Measurements from ENCODE around the gene DCAF11.
A peak's percentile ranks its signal among the peaks of the same experiment; 100 is the strongest.

DCAF11 gene

DNA sequence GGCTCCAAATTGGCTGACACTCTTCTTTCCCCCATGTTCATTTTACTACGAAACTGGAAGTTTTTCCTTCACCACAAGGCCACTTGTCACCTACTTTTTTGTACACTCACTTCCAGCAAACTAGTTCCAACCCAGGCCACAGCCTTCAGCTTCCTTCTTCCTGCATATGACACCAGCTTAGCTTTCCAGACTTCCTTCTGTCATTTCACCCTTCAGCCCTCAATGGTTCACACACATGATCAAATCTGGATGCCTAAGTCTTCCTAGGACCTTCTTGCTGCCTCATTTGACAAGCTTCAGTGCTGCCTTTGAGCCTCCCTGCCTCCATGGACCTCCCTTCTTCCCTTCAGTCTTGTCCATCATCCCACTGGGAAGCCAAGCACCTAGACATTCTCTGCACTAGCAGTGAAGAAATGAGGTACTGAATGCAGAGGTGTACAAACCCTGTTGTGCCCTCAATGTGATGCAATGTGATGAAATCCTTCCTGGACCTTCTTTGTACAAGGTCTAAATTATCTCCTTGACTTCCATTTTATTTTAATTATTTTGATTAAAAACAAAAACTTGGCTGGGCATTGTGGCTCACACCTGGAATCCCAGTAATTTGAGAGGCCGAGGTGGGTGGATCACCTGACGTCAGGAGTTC, 53.0 kb downstream of the DCAF11 start:
- no peaks in the 10 kb centered on the region for H3K9me2 ChIP-seq (ENCODE audit: low read depth, low read length)
- no peaks in the 10 kb centered on the region for H3K4me1 ChIP-seq (ENCODE audit: insufficient read depth, low read length, severe bottlenecking)
- no peaks in the 10 kb centered on the region for H3F3A ChIP-seq (ENCODE audit: insufficient read depth, low read length)
- H3K4me3 ChIP-seq (ENCODE audit: low read depth, low read length, poor library complexity, severe bottlenecking), result no peak overlapping the region
- H3K9ac ChIP-seq (ENCODE audit: low read length), result no peak overlapping the region
- H4K20me1 ChIP-seq (ENCODE audit: insufficient read depth, low read length), result no peaks in the 10 kb centered on the region
- H3K79me2 ChIP-seq (ENCODE audit: insufficient read depth, low read length), result no peaks in the 10 kb centered on the region
- H3K36me3 ChIP-seq (ENCODE audit: insufficient read depth, low read length), result peaks cover 50% of the 10 kb centered on the region; the same call in 1 of the 2 replicates
- no peaks in the 10 kb centered on the region for H3K27me3 ChIP-seq (ENCODE audit: insufficient read depth, low read length)
- H3K9me3 ChIP-seq (ENCODE audit: low read length), result no peaks in the 10 kb centered on the region
- no peak overlapping the region for H3K27ac ChIP-seq (ENCODE audit: low read depth, low read length, poor library complexity, severe bottlenecking)
- H3K4me2 ChIP-seq (ENCODE audit: low read length), result no peak overlapping the region
- H2AFZ ChIP-seq (ENCODE audit: low read length), result no peak overlapping the region
- TF ChIP-seq, protein P1, sequence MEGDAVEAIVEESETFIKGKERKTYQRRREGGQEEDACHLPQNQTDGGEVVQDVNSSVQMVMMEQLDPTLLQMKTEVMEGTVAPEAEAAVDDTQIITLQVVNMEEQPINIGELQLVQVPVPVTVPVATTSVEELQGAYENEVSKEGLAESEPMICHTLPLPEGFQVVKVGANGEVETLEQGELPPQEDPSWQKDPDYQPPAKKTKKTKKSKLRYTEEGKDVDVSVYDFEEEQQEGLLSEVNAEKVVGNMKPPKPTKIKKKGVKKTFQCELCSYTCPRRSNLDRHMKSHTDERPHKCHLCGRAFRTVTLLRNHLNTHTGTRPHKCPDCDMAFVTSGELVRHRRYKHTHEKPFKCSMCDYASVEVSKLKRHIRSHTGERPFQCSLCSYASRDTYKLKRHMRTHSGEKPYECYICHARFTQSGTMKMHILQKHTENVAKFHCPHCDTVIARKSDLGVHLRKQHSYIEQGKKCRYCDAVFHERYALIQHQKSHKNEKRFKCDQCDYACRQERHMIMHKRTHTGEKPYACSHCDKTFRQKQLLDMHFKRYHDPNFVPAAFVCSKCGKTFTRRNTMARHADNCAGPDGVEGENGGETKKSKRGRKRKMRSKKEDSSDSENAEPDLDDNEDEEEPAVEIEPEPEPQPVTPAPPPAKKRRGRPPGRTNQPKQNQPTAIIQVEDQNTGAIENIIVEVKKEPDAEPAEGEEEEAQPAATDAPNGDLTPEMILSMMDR (IDR thresholded peaks at IDR 0.05; ENCODE audit: low read length), result no peak

DNA sequence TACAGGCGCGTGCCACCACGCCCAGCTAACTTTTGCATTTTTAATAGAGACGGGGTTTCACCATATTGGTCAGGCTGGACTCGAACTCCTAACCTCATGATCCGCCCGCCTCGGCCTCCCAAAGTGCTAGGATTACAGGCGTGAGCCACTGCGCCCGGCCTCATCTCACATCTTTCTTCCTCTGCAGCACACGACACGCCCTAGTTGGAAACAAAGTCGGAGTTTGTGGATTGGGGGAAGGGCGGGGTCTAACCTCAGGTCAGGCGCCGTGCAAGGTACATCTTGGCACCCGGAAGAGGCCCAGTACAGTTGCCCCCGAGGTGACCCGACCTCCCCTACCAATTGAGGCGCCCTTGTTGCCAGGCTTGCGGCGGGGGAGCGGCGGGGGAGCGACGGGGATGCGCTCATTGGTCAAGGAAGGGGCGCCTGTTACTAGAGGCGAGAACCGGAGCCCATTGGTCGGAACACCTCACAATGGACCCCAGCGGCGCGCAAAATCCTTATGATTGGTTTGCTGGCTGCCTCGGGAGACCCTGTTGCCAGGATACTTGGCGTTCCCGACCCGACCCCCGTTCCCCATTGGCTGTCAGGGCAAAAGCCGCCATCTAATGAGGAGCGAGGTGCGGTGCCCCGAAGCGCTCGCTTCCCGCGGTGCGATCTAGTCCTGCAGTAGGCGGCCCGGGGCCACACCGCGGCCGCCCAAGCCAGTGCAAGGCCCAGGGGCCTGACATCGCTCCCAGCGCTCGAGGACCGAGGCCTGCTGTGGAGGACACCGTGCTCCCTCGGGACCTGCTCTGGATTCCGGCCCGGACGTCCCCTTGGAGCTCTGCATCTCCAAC, 57.1 kb downstream of the DCAF11 start, which contains the start of gene REC8:
TSS of gene REC8 (plus strand) at position 659 of the 839 bp plus-strand sequence. CDS start 473 bp downstream, outside the sequence.
- H3K36me3 ChIP-seq (ENCODE audit: insufficient read depth, low read length), result peaks cover 14% of the 10 kb centered on the region
- H3F3A ChIP-seq (ENCODE audit: insufficient read depth, low read length), result no peaks in the 10 kb centered on the region
- no peaks in the 10 kb centered on the region for H3K9me2 ChIP-seq (ENCODE audit: low read depth, low read length)
- no peaks in the 10 kb centered on the region for H3K9me3 ChIP-seq (ENCODE audit: low read length)
- no peak within 1 kb of the TSS for H3K9ac ChIP-seq (ENCODE audit: low read length)
- peak within 1 kb of the TSS; percentile 36 for H3K4me3 ChIP-seq (ENCODE audit: low read depth, low read length, poor library complexity, severe bottlenecking)
- no peaks in the 10 kb centered on the region for H3K27me3 ChIP-seq (ENCODE audit: insufficient read depth, low read length)
- no peaks in the 10 kb centered on the region for H4K20me1 ChIP-seq (ENCODE audit: insufficient read depth, low read length)
- H3K4me1 ChIP-seq (ENCODE audit: insufficient read depth, low read length, severe bottlenecking), result no peaks in the 10 kb centered on the region
- H3K4me2 ChIP-seq (ENCODE audit: low read length), result peak within 1 kb of the TSS; percentile 32; the same call in 1 of the 2 replicates
- no peaks in the 10 kb centered on the region for H3K79me2 ChIP-seq (ENCODE audit: insufficient read depth, low read length)
- H2AFZ ChIP-seq (ENCODE audit: low read length), result no peak within 1 kb of the TSS
- TF ChIP-seq, protein P1 (IDR thresholded peaks at IDR 0.05; ENCODE audit: low read length), result no peak
- TF ChIP-seq EZH2 (IDR thresholded peaks at IDR 0.05; ENCODE audit: borderline replicate concordance, low read length), result no peak
- H3K27ac ChIP-seq (ENCODE audit: low read depth, low read length, poor library complexity, severe bottlenecking), result no peak within 1 kb of the TSS

DNA sequence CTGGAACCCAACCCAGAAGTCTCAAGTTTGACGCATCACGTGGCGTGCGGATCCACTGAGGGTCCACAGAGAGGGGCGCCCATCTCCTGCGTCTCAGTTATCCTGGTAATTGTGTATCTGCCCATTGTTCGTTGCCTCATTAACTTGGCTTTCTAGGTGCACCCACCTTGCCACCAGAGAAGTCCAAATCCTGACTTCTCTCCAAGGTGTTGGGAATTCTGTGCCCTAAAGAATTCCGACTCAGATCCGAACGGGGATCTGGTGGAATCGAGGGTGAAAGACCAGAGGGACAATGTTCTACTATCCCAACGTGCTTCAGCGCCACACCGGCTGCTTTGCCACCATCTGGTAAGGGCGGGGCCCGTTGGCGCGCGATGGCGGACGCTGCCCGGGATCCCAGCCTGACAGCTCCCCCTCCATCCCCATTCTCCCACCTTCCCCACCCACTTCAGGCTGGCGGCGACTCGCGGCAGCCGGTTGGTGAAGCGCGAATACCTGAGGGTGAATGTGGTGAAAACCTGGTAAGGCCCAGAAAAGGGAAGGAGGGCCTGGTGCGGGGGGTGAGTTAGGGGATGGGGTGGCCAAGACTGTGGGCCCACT, 57.8 kb downstream of the DCAF11 start:
- H3K9ac ChIP-seq (ENCODE audit: low read length), result no peak overlapping the region

More for the DNA sequence above, 57.8 kb downstream of the DCAF11 start:
- H3K9me2 ChIP-seq (ENCODE audit: low read depth, low read length), result no peaks in the 10 kb centered on the region
- no peaks in the 10 kb centered on the region for H3K27me3 ChIP-seq (ENCODE audit: insufficient read depth, low read length)
- H4K20me1 ChIP-seq (ENCODE audit: insufficient read depth, low read length), result no peaks in the 10 kb centered on the region
- H3K79me2 ChIP-seq (ENCODE audit: insufficient read depth, low read length), result no peaks in the 10 kb centered on the region
- TF ChIP-seq EZH2 (IDR thresholded peaks at IDR 0.05; ENCODE audit: borderline replicate concordance, low read length), result no peak
- TF ChIP-seq, protein P1 (IDR thresholded peaks at IDR 0.05; ENCODE audit: low read length), result no peak
- H3K4me3 ChIP-seq (ENCODE audit: low read depth, low read length, poor library complexity, severe bottlenecking), result no peak overlapping the region
- H3K9me3 ChIP-seq (ENCODE audit: low read length), result no peaks in the 10 kb centered on the region
- no peak overlapping the region for H3K4me2 ChIP-seq (ENCODE audit: low read length)
- no peaks in the 10 kb centered on the region for H3K4me1 ChIP-seq (ENCODE audit: insufficient read depth, low read length, severe bottlenecking)
- H3K36me3 ChIP-seq (ENCODE audit: insufficient read depth, low read length), result peaks cover 16% of the 10 kb centered on the region
- H3K27ac ChIP-seq (ENCODE audit: low read depth, low read length, poor library complexity, severe bottlenecking), result no peak overlapping the region
- no peaks in the 10 kb centered on the region for H3F3A ChIP-seq (ENCODE audit: insufficient read depth, low read length)
- H2AFZ ChIP-seq (ENCODE audit: low read length), result no peak overlapping the region

Measured in OCI-LY1 (cell line).